ACHN (cell line): ENCODE measurements around the gene HSPA12A.
A peak's percentile ranks its signal among the peaks of the same experiment; 100 is the strongest.

Experiments used
- DNase-seq: peaks from one replicate; pipeline ENCODE4 v3.0.0-alpha.2; 2015
- in situ Hi-C: cut with HindIII; loops from 2 replicates; pipeline ENCODE4 v1.10.0; 2017; ENCODE audit warnings: low sequenced_read_pairs, low pct_ligation_motif_present, low pct_unique_long_range_greater_than_20kb

The HSPA12A gene

DNA sequence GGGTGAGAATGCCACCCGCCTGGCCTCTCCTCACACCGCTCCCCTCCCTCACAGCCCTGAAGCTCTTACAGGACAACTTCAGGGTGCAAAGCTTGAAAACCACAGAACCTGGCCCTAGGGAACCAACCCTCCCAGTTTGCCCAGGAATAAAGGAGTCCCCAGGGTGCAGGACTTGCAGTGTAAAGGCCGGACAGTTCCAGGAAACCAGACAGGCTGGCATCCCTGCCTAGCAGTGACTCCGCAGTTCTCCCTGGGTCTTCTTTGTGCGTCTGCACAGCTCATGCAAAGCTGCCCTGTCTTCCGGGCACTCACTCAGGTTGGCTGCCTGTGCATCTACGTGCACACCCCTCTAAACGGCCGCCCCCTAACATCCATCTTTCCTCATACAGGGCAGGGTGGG, 36.1 kb downstream of the HSPA12A start:
- in situ Hi-C loops, result no loop called here
- no peak for DNase-seq

DNA sequence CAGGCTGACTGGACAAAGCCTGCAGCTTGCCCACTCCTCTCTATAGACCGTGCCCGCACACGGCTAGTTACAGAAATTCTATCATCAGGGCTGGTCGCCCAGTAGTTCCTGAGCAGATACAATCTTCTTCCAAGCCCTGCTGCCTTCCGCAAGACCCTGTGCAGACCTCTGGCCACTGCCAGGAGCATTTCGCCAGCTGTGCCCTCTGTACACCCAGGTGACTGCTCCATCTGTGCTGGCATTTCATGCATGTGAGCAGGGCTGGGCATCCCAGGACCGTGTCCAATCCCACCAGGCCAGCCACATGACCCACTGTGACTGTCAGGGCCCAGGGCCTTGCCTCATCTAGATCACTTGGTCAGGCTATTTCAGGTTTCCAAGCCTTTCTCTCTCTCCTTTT, 36.9 kb downstream of the HSPA12A start:
- in situ Hi-C loops, result no loop called here
- no peak for DNase-seq

GRCh38 chr10:116704926-116705325, 37.4 kb downstream of the HSPA12A start:
- in situ Hi-C loops, result no loop called here
- DNase-seq, result no peak

GRCh38 chr10:116702165-116702564, 40.2 kb downstream of the HSPA12A start:
- in situ Hi-C loops, result no loop called here
- no peak for DNase-seq

- no peak for DNase-seq
- in situ Hi-C loops, result loop anchor here (25.0 kb wide), 1 partner anchor 88 kb away; no protein-coding TSS in a partner anchor
These were observed 42.8 kb downstream of the HSPA12A start for GRCh38 chr10:116699471-116700150.

DNA sequence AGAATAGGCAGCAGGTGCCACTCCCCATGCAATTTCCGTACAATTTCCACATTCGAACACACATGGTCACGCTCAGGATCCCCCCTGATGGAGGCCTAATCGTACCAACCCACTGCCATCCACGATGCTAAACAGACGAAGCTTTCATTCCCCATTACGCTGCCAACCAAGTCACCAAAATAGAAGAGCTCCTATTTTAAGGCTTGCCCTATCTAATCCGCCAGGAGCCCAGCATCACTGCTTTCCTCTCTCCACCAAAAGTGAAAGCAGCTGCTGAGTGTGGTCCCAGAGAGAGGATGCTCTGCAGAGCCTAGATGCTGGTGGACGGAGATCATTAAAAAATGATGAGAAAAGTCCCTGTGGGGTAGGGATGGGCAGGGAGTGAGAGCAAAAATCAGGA, 43.3 kb downstream of the HSPA12A start:
- DNase-seq, result no peak
- in situ Hi-C loops, result loop anchor here (25.0 kb wide), 1 partner anchor 88 kb away; no protein-coding TSS in a partner anchor

DNA sequence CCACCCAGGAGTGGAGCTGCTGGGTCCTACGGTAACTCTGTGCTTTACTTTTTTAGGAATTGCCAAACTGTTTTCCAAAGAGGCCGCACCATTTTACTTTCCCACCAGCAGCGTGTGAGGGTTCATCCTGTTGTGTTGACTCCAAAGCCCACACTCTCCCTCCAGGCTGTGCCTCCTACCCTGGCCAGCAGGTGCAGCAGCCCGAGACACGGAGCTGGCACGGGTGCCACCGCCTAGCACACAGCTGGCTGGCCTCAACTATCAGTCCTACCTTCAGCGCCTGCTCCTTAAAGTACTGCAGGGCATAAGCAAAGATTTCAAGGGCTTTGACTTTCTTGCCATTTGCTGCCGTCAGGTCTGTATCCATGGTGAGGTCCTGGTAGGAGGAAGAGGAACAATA, 44.0 kb downstream of the HSPA12A start:
- DNase-seq, result no peak
- in situ Hi-C loops, result loop anchor here (25.0 kb wide), 1 partner anchor 89 kb away; no protein-coding TSS in a partner anchor

GRCh38 chr10:116697816-116698215, 44.5 kb downstream of the HSPA12A start:
- no peak for DNase-seq
- in situ Hi-C loops, result loop anchor here (25.0 kb wide), 1 partner anchor 89 kb away; no protein-coding TSS in a partner anchor

GRCh38 chr10:116696919-116697318, 45.4 kb downstream of the HSPA12A start:
- no peak for DNase-seq
- in situ Hi-C loops, result loop anchor here (25.0 kb wide), 1 partner anchor 90 kb away; no protein-coding TSS in a partner anchor

DNA sequence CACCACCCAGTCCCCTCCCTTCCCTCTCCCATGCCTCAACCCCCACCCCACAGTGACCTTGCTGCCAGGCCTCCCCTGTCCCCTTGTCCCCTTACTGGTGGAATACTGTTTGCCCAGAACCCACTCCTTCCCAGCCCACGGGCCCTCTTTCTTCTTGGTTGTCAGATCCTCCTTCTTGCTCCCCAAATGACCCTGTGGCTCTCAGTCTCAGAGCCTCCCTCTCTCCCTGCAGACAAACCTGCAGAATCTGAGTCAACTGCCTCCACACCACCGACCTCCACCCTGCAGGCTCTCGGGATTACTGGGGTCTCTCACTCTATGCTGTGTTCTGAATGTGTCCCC, 47.5 kb downstream of the HSPA12A start:
- no peak for DNase-seq
- in situ Hi-C loops, result loop anchor here (25.0 kb wide), 1 partner anchor 92 kb away; no protein-coding TSS in a partner anchor

DNA sequence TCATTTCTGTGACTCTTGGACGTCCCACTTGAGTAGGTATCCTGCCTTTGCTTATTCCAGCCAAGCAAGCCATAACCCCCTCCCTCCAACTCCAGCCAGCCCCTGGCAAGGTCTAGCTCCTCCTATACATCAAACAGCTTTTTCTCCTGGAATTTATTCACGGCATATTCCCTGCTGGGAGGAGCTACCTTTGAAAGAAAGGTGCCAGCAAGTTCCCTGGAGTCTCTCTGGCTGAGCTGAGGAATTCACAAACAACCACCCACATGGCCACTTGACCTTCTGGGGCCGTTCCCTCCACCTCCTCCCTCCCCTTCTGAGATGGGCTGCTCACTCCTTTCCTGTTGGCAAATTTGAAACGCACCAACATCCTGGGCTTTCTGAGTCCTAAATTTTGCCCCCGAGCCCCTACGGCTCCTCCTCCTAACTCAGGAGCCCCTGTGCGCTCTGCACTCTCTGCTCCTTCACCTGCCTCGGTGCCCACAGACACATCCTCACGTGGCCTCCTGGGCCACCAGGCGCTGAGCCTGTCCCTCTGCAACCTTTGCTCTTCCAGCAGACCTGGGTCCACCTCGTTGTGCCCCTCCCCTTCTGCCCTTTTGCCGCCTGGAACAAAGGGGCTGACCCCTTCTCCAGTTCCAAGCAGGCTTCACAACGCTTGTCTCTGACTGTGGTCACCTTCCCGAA, 48.0 kb downstream of the HSPA12A start:
- in situ Hi-C loops, result loop anchor here (25.0 kb wide), 1 partner anchor 93 kb away; no protein-coding TSS in a partner anchor
- DNase-seq, result peak; percentile 25

DNA sequence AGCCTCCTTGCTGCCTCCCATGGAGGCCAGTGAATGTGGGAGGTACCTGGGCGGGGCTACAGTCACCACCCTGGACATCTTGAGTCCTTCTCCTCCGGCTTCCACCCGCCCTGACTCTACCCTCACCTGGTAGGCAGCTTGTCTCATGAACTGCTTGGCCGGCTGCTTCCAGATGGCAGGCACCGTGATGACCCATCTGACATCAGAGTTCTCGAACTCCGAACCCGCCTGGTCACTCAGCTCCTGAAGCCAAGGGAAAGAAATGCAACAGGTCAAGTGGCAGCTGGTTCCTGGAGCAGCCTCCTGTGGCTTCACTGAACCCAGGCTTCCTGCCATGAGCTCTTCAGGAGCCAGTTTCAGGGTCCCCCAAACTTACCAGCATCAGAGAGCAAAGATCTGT, 50.1 kb downstream of the HSPA12A start:
- in situ Hi-C loops, result loop anchor here (25.0 kb wide), 1 partner anchor 95 kb away; no protein-coding TSS in a partner anchor
- no peak for DNase-seq

- DNase-seq, result no peak
These were observed 50.7 kb downstream of the HSPA12A start for GRCh38 chr10:116691635-116692034.

DNA sequence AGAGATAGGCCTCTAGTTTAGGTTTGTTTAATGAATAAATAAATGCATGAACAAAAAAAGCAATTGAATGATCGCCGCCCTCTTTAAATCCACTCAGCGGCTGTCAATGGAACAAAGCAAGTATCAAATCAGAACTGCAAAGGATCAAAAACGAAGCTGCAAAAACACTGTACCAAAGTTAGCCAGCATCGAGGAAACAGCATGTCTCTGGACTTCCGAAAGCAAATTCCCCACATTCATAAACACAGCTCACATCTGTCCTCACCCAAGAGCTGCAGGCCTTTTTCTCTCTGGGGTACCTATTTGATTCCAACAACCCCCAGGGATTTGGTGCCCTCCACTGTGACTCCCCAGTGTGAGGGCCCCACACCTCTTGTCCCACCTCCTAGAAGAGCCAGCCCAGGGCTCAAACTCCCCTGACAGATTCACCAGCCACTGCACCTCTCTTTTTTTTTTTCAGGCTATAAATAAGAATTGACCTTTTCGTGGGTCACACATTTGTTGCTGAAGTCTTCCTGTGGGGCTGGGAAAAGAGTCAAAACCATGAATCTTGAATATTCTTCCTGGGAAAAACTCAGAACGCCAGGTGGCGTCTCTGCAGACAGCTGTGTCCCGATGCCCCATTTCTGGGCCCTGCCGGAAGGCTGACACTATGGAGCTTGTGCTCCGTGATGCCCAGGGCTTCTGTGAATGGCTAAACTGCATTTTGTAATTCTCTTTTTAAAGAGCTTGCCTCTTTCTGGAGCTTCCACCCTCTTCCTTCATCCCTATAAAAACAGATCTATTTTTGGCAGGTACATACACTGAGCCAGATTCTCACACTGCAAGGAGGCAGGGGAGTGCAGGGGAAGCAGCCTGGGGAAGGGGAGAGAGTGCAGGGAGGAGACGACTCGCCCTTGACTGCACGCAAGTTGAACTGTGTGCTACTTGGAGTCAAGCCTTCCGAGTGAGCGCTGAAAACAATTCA, 51.7 kb downstream of the HSPA12A start:
- no peak for DNase-seq
- in situ Hi-C loops, result loop anchor here (25.0 kb wide), 1 partner anchor 97 kb away; no protein-coding TSS in a partner anchor

More at GRCh38 chr10:116691635-116692034, 50.7 kb downstream of the HSPA12A start:
- in situ Hi-C loops, result loop anchor here (25.0 kb wide), 1 partner anchor 96 kb away; no protein-coding TSS in a partner anchor

GRCh38 chr10:116689744-116690143, 52.6 kb downstream of the HSPA12A start:
- no peak for DNase-seq
- in situ Hi-C loops, result loop anchor here (25.0 kb wide), 1 partner anchor 98 kb away; no protein-coding TSS in a partner anchor

DNA sequence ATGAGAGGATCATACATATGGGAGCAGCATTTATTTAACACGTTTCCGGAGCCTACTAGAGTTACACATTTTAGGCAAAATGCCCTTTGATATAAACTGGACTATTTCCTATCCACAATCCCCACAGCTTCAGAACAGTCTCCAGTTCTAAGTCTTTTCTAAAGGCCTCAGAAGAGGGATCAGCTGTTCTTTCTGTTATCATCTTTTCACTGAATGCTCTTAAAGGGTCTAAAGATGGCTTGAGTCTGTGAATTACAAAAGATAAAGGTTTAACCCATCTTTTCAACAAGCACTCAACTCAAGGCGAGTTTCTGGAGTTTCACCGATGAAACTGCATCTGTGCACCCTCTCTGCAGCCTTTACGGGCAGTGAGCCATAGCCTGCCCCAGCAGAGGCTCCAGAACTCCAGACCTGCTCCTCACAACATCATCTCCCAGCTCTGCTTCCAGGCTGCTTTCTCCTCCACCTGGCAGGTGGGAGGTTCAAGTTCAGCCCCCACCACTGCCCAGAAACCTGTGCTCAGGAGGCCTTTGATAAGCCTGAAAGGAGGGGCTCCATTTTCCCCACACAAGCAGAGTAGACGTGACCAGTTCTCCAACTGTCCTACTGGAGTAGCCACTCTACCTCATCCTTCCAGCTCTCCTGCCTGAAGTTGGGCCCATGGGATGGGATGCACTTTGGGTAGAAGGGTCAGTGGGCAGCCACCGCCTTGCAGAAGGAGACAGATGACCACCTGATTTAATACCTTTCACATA, 53.4 kb downstream of the HSPA12A start:
- in situ Hi-C loops, result loop anchor here (25.0 kb wide), 1 partner anchor 98 kb away; no protein-coding TSS in a partner anchor

GRCh38 chr10:116688241-116688711, 54.1 kb downstream of the HSPA12A start:
- peak; percentile 27 for DNase-seq
- in situ Hi-C loops, result loop anchor here (25.0 kb wide), 1 partner anchor 99 kb away; no protein-coding TSS in a partner anchor

More for the DNA sequence above, 53.4 kb downstream of the HSPA12A start:
- DNase-seq, result no peak
